Peyer's patch (tissue), 4 donors: ENCODE data around the gene IFT25. TPM values are rescaled to one million over a fixed set of nuclear protein-coding genes. Genes with fewer than 3 reads are reported as not detected.
A peak's percentile ranks its signal among the peaks of the same experiment; 100 is the strongest.
"Not testable (repeated sequence)": the region's sequence is repeated elsewhere in the genome, so short reads cannot be mapped to it uniquely, and the experiment has no call there.

ENCODE experiments used
- DNase-seq, 3 donors: peaks; one replicate each; pipeline ENCODE4 v3.0.0-alpha.2; 2017 to 2019
- H3K27ac ChIP-seq, 4 donors: fragments of 200-600 bp; sonication (generic); one replicate each; pipeline ENCODE4 v1.5.1; 2016 to 2019
- H3K27me3 ChIP-seq, 2 donors: fragments of 200-600 bp; sonication (generic); one replicate each; pipeline ENCODE4 v1.5.1; 2019
- H3K36me3 ChIP-seq, 3 donors: fragments of 200-600 bp; sonication (generic); one replicate each; pipeline ENCODE4 v1.5.1; 2016 to 2019
- H3K4me1 ChIP-seq, 4 donors: fragments of 200-600 bp; sonication (generic); one replicate each; pipeline ENCODE4 v1.5.1; 2016 to 2019
- H3K4me3 ChIP-seq, 4 donors: fragments of 200-600 bp; sonication (generic); 1 replicate in 3 of 4; 2 replicates in 1 of 4; pipeline ENCODE4 v1.5.1; 2016 to 2019; ENCODE audit warnings: mild to moderate bottlenecking in 1 of 4
- H3K9me3 ChIP-seq, 4 donors: fragments of 200-600 bp; sonication (generic); one replicate each; pipeline ENCODE4 v1.5.1; 2016 to 2019; ENCODE audit warnings: mild to moderate bottlenecking in 1 of 4
- POLR2A ChIP-seq, 2 donors: fragments of 450-650 bp; IDR thresholded peaks; one replicate each; pipeline ENCODE4 v1.5.1; 2017; ENCODE audit warnings: antibody characterized with exemption in 2 of 2, mild to moderate bottlenecking in 2 of 2, moderate library complexity in 2 of 2
- total RNA-seq, 4 donors: library from RNA; depleted of rRNA; stranded (reverse); fragments of >200 nt; gene quantifications; one replicate each; pipeline ENCODE4 v1.1.0, GENCODE V29; 2016
- TF ChIP-seq, protein P1 (sequence below), 6 experiments: fragments of 450-650 bp in 4 of 6; fragments of 200-600 bp in 2 of 6; sonication (generic) in 1 of 6; IDR thresholded peaks; one replicate each; pipeline ENCODE4 v1.5.1; 2017 to 2019; ENCODE audit warnings: antibody characterized with exemption in 6 of 6, mild to moderate bottlenecking in 3 of 6, moderate library complexity in 1 of 6

Gene IFT25
- total RNA-seq, 4 donors from 2014 or later: 13.8 to 42.9 (median 27.1) TPM

DNA sequence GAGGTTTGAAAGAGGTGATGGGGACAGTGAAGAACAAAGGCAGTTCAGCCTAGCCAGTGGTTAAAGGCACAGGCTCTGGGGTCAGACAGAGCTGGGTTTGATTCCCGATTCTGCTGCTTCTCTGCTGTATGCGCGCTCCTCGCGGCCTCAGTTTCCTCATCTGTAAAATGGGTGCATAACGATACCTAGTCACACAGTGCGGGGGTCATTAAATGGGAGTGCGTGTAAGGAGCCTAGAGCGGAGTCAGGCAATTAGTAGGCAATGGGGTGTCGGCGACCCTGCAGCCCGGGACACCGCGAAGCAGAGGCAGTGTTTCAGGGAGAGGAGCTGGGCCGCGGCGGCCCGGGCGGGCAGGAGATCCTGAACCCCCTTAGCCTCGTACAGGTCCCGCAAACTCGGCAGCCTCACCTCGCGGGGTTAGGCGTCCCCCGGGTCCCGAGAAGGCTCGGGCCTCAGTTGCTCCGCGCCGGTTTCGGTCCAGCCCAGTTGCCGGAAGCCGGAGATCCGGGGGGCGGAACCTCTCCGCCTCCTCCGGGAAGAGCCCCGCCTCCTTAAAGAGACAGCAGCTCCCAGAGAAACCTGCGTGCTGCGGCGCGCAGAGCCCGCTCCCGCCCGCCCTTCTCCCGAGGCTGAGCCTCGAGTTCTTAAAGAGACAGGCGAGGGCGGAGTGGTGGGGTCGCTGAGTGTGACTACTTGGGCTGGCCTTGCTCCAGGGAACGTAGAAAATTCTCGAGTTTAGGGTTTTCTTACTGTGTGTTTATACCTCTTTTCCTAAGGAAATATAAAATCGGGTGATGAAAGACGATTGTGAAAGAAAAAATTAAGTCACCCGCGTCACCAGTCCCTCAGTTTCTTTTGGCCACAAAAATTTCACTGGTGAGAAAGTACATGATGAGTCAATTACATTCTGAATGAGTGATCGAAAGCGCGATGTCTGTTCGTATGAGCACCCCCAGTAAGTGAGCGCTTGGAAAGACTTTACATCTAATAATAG, 55.9 kb downstream of the IFT25 start, which contains the start of gene YIPF1:
TSS of gene YIPF1 (minus strand) at position 494 of the 995 bp plus-strand sequence. CDS start 860 bp downstream, outside the sequence.
- Histone ChIP-seq H3K4me3 (peak within 1 kb of the TSS; percentile 83 to 88 (median 86)), H3K27me3 (no peaks in the 10 kb centered on the region), H3K27ac (peak within 1 kb of the TSS; percentile 66 to 76 (median 70)), H3K4me1 (peaks cover 0 to 8% (median 3%) of the 10 kb centered on the region in 4 donors), H3K9me3 (no peaks in the 10 kb centered on the region), H3K36me3 (peaks cover 0 to 11% (median 0%) of the 10 kb centered on the region in 3 donors)
- TF ChIP-seq POLR2A (IDR thresholded peaks at IDR 0.05): peak; percentile 29 to 49
- TF ChIP-seq, protein P1, sequence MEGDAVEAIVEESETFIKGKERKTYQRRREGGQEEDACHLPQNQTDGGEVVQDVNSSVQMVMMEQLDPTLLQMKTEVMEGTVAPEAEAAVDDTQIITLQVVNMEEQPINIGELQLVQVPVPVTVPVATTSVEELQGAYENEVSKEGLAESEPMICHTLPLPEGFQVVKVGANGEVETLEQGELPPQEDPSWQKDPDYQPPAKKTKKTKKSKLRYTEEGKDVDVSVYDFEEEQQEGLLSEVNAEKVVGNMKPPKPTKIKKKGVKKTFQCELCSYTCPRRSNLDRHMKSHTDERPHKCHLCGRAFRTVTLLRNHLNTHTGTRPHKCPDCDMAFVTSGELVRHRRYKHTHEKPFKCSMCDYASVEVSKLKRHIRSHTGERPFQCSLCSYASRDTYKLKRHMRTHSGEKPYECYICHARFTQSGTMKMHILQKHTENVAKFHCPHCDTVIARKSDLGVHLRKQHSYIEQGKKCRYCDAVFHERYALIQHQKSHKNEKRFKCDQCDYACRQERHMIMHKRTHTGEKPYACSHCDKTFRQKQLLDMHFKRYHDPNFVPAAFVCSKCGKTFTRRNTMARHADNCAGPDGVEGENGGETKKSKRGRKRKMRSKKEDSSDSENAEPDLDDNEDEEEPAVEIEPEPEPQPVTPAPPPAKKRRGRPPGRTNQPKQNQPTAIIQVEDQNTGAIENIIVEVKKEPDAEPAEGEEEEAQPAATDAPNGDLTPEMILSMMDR (IDR thresholded peaks at IDR 0.05): no peak
- peak; percentile 87 to 96 (median 91) for DNase-seq

DNA sequence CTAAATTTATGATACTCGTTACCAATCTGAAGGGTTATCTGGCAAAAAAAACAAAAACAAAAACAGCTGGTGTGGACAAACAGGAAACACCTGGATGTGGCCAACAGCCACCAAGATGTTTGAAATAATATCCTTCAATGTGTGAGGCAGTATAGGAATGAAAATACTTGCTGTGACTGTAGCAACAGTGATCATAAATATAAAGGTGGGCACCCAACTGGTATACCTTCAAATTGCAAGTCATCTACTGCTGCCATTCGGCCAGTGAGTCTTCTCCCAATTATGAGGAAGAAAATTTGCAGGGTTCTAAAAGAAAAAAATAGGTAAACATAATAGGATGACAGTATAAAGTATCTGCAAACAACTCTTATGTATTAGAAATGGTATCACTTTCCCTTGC, 56.8 kb downstream of the IFT25 start:
- no peak for DNase-seq
- Histone ChIP-seq H3K9me3 (no peaks in the 10 kb centered on the region), H3K4me3 (peak overlapping the region; percentile 83 to 88 (median 86)), H3K36me3 (peaks cover 0 to 11% (median 0%) of the 10 kb centered on the region in 3 donors), H3K27ac (peak overlapping the region in 1 of 4 donors; percentile 75), H3K27me3 (no peaks in the 10 kb centered on the region), H3K4me1 (peaks cover 0 to 8% (median 3%) of the 10 kb centered on the region in 4 donors)
- no peak for TF ChIP-seq POLR2A (IDR thresholded peaks at IDR 0.05)
- TF ChIP-seq, protein P1 (IDR thresholded peaks at IDR 0.05): no peak

DNA sequence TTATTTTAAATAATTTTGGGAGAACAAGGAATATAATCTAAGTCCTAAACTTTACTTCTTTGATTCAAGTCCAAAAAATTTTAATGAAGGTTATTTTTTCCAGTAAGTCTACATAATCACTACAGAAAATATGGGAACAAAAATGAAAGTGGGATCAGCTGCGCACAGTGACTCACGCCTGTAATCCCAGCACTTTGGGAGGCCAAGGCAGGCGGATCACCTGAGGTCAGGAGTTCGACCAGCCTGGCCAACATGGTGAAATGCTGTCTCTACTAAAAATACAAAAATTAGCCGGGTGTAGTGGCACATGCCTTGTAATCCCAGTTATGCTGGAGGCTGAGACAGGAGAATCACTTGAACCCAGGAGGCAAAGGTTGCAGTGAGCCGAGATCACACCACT, 61.9 kb downstream of the IFT25 start:
- H3K4me1 ChIP-seq, H3K9me3 ChIP-seq, DNase-seq, H3K27ac ChIP-seq, H3K27me3 ChIP-seq, H3K4me3 ChIP-seq: not testable (repeated sequence)
- H3K36me3 ChIP-seq: peaks cover 0 to 36% (median 0%) of the 10 kb centered on the region in 3 donors

DNA sequence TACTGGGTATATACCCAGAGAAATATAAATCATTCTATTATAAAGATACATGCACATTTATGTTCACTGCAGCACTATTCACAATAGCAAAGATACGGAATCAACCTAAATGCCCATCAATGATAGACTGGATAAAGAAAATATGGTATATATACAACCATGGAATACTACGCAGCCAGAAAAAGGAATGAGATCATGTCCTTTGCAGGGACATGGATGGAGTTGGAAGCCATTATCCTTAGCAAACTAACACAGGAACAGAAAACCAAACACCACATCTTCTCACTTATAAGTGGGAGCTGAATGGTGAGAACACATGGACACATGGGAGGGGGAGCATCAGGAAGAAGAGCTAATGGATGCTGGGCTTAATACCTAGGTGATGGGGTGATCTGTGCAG, 63.6 kb downstream of the IFT25 start:
- H3K27me3 ChIP-seq, H3K27ac ChIP-seq, H3K4me1 ChIP-seq, DNase-seq, H3K9me3 ChIP-seq, H3K4me3 ChIP-seq: not testable (repeated sequence)
- H3K36me3 ChIP-seq: peaks cover 0 to 46% (median 0%) of the 10 kb centered on the region in 3 donors

DNA sequence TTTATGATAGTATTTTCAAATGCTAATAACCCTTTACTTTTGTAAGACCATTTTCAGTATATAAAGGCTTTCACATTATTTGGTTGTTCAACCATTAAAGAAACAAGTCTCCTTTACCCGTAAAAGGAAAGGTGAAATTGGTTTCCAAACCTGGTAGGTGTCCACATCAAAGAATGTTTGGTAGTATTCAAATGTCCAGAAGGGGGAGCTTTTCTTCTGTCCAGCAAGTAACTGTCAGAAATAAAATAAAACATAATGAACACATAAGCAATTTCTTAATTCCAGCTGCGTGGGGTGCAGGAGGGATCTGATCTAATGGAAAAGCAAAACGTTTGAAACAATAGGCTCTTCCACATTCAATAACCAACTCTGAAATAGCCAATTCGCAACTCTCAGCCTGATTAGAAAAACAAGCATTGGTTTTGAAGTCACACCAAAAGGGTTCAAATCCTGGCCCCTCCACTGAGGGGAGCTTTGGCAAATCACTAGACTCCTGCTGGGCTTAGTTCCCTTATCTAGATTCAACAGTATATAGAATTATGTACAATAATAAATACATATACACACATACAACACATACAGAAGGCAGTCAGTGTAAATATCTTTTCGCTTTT, 66.9 kb downstream of the IFT25 start:
- Histone ChIP-seq H3K4me1 (no peaks in the 10 kb centered on the region), H3K27me3 (no peaks in the 10 kb centered on the region), H3K9me3 (no peaks in the 10 kb centered on the region), H3K4me3 (no peak overlapping the region), H3K27ac (no peak overlapping the region), H3K36me3 (peaks cover 0 to 65% (median 0%) of the 10 kb centered on the region in 3 donors)
- DNase-seq: no peak
- TF ChIP-seq POLR2A (IDR thresholded peaks at IDR 0.05): no peak
- TF ChIP-seq, protein P1 (IDR thresholded peaks at IDR 0.05): peak in 5 of 6 experiments; percentile 9 to 64 (median 63)

DNA sequence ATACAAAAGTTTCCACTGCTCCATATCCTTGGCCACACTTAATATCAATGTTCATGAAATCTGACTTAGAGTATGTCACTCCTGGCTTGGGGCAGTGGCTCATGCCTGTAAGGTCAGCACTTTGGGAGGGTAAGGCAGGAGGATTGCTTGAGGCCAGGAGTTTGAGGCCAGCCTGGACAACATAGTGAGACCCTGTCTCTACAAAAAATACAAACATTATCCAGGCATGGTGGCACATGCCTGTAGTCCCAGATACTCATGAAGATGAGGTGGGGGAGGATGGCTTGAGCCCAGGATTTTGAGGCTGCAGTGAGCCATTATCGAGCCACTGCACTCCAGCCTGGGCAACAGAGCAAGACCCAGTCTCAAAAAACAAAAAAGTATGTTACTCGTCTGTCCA, 70.3 kb downstream of the IFT25 start:
- DNase-seq, H3K9me3 ChIP-seq, H3K4me1 ChIP-seq, H3K27ac ChIP-seq, H3K4me3 ChIP-seq, H3K27me3 ChIP-seq: not testable (repeated sequence)
- peaks cover 0 to 72% (median 0%) of the 10 kb centered on the region in 3 donors for H3K36me3 ChIP-seq
